Psoas muscle (tissue), 8 donors: ENCODE measurements around the gene AP5B1. TPM values are rescaled to one million over a fixed set of nuclear protein-coding genes. Genes with fewer than 3 reads are reported as not detected.
A peak's percentile ranks its signal among the peaks of the same experiment; 100 is the strongest.

Experiments used
- ATAC-seq, 4 donors: fragments of 200-7000 bp; cut with Tn5 transposase; one replicate each; pipeline ENCODE4 v1.9.1; 2020; ENCODE audit warnings: moderate library complexity in 3 of 4, mild to moderate bottlenecking in 2 of 4
- DNase-seq, 2 donors: peaks; one replicate each; pipeline ENCODE4 v3.0.0-alpha.2; 2020
- H3K27ac ChIP-seq: fragments of 200-600 bp; one replicate; pipeline ENCODE4 v1.8.0; 2022
- H3K27me3 ChIP-seq, 3 donors: fragments of 200-600 bp in 1 of 3; one replicate each; pipeline versions ENCODE4 v1.6.1 to v1.8.0; 2013 to 2022; ENCODE audit warnings: low read length in 2 of 3, mild to moderate bottlenecking in 2 of 3, moderate library complexity in 1 of 3; ENCODE audit not compliant: insufficient read depth in 3 of 3
- H3K36me3 ChIP-seq, 2 donors: fragments of 200-600 bp in 1 of 2; one replicate each; pipeline versions ENCODE4 v1.6.1 to v1.8.0; 2013 to 2022; ENCODE audit warnings: low read depth in 1 of 2, mild to moderate bottlenecking in 1 of 2, moderate library complexity in 1 of 2; ENCODE audit not compliant: insufficient read depth in 1 of 2
- H3K4me1 ChIP-seq: fragments of 200-600 bp; one replicate; pipeline ENCODE4 v1.8.0; 2022
- H3K4me3 ChIP-seq: fragments of 200-600 bp; one replicate; pipeline ENCODE4 v1.8.0; 2022; ENCODE audit warnings: mild to moderate bottlenecking
- H3K9me3 ChIP-seq: fragments of 200-600 bp; one replicate; pipeline ENCODE4 v1.8.0; 2022
- WGBS, 3 donors: extraction: QIAGEN DNeasy Blood & Tissue Kit; methylation state at CpG; one replicate each; pipeline versions ENCODE4 v1.1.6 to v1.1.7; 2013; 5-methylcytosine and 5-hydroxymethylcytosine counted together
- intact Hi-C, 2 donors: fragments of 100-400 bp; cut with DNase I; formaldehyde crosslinking; loops; one replicate each; pipeline versions ENCODE4 v1.11.0 to v1.14.2; 2022
- polyA plus RNA-seq, 3 donors: library from polyadenylated mRNA; stranded (reverse); fragments of 200-250 nt; gene quantifications; one replicate each; pipeline ENCODE4 v1.2.3, GENCODE V29; 2013
- total RNA-seq, 4 donors: library from RNA; stranded (reverse); fragmentation: NEBNext Ultra II Directional in 2 of 4; extraction: Animal tissue kit (Norgen Biotek cat#: 25700) in 2 of 4; gene quantifications; one replicate each; pipeline versions ENCODE4 v1.2.1 to v1.2.4, GENCODE V29; 2021 to 2023
- TF ChIP-seq, protein P1 (sequence below): fragments of 200-600 bp; IDR thresholded peaks from one replicate; pipeline ENCODE4 v1.8.0; 2022; ENCODE audit warnings: antibody characterized with exemption
- donor health status: healthy with polysubstance abuse.
- donor health status: DM: no; HTN: no; CAD: no; lungs with moderate emphysema.
- donor health status: Bipolar disorder and iron deficiency.
- donor health status: healthy.
- donor health status: DM: yes; HTN: yes; CAD: no.
- donor health status: DM: no; HTN: no; CAD: no.
- donor health status: DM: no; HTN: no; CAD: no.
- donor health status: DM: yes; HTN: yes; CAD: no.

The AP5B1 gene
- total and polyA plus RNA-seq, 7 donors: 6.1 to 20.5 (median 9.2) TPM

DNA sequence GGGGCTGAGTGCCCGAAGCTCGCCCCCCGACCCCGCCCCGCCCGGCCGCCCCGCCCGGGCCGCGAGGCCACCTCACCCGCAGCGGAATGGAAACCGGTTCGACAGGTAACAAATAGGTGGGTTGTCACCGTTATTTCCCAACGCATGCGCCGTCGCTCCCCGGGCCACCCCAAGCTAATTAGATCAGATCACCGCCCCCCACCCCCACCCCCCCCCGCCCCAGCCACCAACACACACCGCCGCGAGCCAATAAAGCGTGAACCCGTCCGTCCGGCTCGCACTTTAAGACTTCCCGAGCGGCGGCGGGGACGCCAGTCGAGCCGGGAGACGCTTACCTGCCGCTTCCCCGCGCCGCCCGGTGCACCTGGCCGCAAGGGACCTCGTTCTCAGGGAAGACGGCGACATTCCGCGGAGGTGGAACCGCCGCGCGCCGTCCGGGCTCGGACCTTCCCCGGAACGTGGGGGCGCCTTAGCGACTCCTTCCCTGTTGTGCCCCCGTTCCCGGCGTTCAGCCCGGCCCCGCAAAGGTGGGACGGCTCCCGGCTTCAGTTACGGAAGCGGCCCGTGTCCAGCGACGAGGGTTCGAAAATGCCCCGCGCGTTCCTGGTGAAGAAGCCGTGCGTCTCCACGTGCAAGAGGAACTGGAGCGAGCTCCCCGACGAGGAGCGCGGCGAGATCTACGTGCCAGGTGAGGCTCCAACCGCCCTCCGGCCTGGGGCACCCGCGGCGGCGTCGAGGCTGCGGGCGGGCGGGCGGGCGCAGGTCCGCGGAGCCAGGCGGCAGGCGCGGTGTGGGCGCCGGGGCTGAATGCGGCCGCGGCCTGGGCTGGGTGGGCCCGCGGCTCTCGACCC, 6.2 kb upstream of the AP5B1 start, which contains the start of gene OVOL1:
Gene OVOL1, plus strand, starts transcription at position 278 of the 851 bp plus-strand sequence. Its CDS starts 311 bp downstream, at position 589.
- WGBS, 3 donors: 1% methylated on average over 69 to 112 of the region's 112 CpGs
- ATAC-seq (no peak), DNase-seq (peak in 1 of 2 donors; percentile 45)
- peaks cover 3 to 59% (median 27%) of the 10 kb centered on the region in 3 donors for H3K27me3 ChIP-seq
- H3K9me3 ChIP-seq: no peaks in the 10 kb centered on the region
- H3K4me1 ChIP-seq: no peaks in the 10 kb centered on the region
- intact Hi-C loops: no loop called here
- peak within 1 kb of the TSS; percentile 47 for H3K4me3 ChIP-seq
- TF ChIP-seq, protein P1, sequence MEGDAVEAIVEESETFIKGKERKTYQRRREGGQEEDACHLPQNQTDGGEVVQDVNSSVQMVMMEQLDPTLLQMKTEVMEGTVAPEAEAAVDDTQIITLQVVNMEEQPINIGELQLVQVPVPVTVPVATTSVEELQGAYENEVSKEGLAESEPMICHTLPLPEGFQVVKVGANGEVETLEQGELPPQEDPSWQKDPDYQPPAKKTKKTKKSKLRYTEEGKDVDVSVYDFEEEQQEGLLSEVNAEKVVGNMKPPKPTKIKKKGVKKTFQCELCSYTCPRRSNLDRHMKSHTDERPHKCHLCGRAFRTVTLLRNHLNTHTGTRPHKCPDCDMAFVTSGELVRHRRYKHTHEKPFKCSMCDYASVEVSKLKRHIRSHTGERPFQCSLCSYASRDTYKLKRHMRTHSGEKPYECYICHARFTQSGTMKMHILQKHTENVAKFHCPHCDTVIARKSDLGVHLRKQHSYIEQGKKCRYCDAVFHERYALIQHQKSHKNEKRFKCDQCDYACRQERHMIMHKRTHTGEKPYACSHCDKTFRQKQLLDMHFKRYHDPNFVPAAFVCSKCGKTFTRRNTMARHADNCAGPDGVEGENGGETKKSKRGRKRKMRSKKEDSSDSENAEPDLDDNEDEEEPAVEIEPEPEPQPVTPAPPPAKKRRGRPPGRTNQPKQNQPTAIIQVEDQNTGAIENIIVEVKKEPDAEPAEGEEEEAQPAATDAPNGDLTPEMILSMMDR: no peak
- no peak within 1 kb of the TSS for H3K27ac ChIP-seq
- H3K36me3 ChIP-seq: no peaks in the 10 kb centered on the region

DNA sequence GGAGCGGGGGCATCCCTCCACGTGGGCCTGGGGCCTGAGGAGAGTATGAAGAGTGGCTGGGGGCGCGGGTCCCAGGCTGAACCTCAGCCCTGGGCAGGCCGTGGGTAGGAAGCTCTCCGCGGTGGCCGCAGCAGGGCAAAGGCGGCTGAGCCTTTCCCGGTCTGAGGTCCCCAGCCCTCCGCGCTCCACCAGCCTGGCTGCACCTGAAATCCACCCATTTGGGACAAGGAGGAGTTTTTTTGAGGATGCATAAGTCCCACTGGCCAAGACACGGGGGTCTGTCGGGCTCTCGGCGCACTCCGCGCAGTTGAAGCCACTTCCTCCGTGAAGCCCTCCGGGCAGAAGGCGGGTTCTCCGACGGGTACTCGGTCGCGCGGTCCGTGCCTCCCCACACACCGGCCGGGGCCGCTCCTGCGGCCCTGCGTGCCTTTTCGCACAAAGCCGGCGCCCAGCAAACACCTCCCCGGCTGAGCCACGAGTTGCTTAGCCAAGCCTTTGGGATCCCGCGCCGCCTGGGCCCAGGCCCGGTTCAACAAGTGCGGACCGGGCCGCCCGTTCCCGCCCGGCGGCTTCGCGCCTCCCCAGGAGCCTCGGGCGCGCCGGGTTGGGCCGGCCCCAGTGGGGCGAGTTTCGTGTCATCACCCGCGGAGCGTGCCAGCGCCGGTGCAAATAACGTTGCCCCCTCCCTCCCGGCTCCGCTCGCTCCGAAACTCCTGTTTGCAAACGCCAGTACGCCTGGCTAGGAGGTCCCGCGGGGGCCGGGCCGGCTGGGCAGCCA, 5.4 kb upstream of the AP5B1 start:
- no peaks in the 10 kb centered on the region for H3K36me3 ChIP-seq
- H3K4me1 ChIP-seq: peaks cover 3% of the 10 kb centered on the region
- H3K4me3 ChIP-seq: peak overlapping the region; percentile 47
- DNase-seq (peak in 1 of 2 donors; percentile 56), ATAC-seq (peak in 1 of 4 donors; percentile 14)
- WGBS, 3 donors: 6 to 11% (median 8%) methylated on average over 60 to 74 of the region's 74 CpGs
- TF ChIP-seq, protein P1: no peak
- no peak overlapping the region for H3K27ac ChIP-seq
- intact Hi-C loops: no loop called here
- H3K9me3 ChIP-seq: no peaks in the 10 kb centered on the region
- peaks cover 3 to 52% (median 27%) of the 10 kb centered on the region in 3 donors for H3K27me3 ChIP-seq

DNA sequence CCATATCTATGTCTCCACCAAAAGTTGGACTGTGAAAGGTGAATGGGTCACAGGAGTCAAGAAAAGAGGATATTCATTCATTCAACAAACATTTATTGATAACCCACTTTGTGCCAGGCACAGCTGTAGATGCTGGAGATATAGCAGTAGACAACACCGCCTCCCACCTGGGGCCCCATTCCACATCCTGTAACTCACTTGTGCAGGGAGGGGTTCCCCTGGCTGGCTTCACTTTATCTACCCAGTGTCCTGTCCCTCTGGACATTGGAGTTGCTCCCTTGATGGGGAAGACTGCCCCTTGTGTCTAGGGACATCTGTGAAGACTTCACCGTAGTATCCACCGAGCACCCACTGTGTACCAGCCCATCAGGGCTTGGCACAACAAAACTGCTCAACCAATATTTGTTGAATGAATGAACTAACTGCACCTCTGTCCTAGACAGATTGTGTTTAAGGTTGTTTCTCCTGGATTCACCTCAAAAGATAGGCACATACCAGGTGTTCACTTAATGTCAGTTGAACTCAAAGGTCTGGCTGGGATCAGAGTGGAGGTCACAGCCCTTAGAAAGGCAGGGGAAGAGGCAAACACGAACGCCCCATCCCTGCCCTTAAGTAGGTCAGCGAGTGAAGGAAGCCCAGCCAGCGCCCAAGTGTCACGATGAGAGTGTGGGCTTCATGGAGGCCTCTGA, 4.7 kb upstream of the AP5B1 start:
- no peak for DNase-seq
- Histone ChIP-seq H3K36me3 (no peaks in the 10 kb centered on the region), H3K4me1 (peaks cover 3% of the 10 kb centered on the region), H3K9me3 (no peaks in the 10 kb centered on the region), H3K27ac (no peak overlapping the region), H3K4me3 (no peak overlapping the region), H3K27me3 (peaks cover 3 to 52% (median 27%) of the 10 kb centered on the region in 3 donors)
- intact Hi-C loops: no loop called here
- 56 to 73% (median 63%) methylated on average over 8 of the region's 8 CpGs for WGBS, 3 donors
- ATAC-seq: no peak
- TF ChIP-seq, protein P1: no peak

DNA sequence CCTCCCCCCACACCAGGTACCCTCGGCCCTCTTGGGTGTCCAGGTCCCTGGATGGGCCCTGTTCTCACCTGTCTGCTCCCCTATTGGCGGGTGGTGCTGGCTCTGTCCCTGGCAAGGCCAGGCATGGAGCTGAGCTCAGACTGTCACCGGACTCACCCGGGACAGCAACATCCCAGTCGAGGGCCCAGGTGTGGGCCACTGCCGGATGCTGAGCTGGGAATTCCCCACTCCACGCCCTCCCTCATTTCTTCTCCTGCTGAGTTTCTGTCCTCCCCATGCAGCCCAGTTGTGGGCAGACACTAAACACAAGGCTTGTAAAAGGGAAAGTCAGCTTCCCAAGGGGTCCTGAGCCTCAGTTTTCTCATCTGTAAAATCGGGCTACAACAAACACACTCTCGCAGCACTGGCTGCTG, 2.0 kb upstream of the AP5B1 start:
- Histone ChIP-seq H3K27me3 (peaks cover 3 to 33% (median 20%) of the 10 kb centered on the region in 3 donors), H3K36me3 (peaks cover 0 to 17% of the 10 kb centered on the region in 2 donors), H3K9me3 (no peaks in the 10 kb centered on the region), H3K27ac (no peak overlapping the region), H3K4me3 (no peak overlapping the region), H3K4me1 (peaks cover 12% of the 10 kb centered on the region)
- 77 to 90% (median 77%) methylated on average over 9 of the region's 9 CpGs for WGBS, 3 donors
- intact Hi-C loops: loop anchor here (5.0 kb wide), 2 partner anchors 34 to 71 kb away; partner anchors contain the start of gene KAT5 (in 1 of the 2)
- TF ChIP-seq, protein P1: no peak
- no peak for ATAC-seq
- no peak for DNase-seq
